DND-41 (cell line): ENCODE measurements around the gene KCNMA1.

Experiments
- ATAC-seq: fragments of 200-7000 bp; cut with Tn5 transposase; 3 replicates; pipeline ENCODE4 v1.9.1; 2021; ENCODE audit warnings: low read depth; ENCODE audit not compliant: insufficient read depth
- DNase-seq: peaks from one replicate; pipeline ENCODE4 v3.0.0-alpha.2; 2020
- H2AFZ ChIP-seq: 2 replicates; pipeline ENCODE4 v1.6.0; 2012; ENCODE audit warnings: low read depth, low read length
- H3K27ac ChIP-seq: 2 replicates; pipeline ENCODE4 v1.5.1; 2012; ENCODE audit warnings: low read length, inconsistent platforms
- H3K27me3 ChIP-seq: fragments of 200-600 bp; sonication (generic); 2 replicates; pipeline ENCODE4 v1.6.0; 2012; ENCODE audit warnings: low read length, mild to moderate bottlenecking, inconsistent platforms; ENCODE audit not compliant: insufficient read depth, poor library complexity
- H3K36me3 ChIP-seq: 2 replicates; pipeline ENCODE4 v1.5.1; 2012; ENCODE audit warnings: low read length, inconsistent platforms; ENCODE audit not compliant: insufficient read depth
- H3K4me1 ChIP-seq: 2 replicates; pipeline ENCODE4 v1.5.1; 2012; ENCODE audit warnings: mild to moderate bottlenecking, low read length; ENCODE audit not compliant: insufficient read depth
- H3K4me2 ChIP-seq: 2 replicates; pipeline ENCODE4 v1.6.0; 2012; ENCODE audit warnings: mild to moderate bottlenecking, moderate library complexity, low read length, inconsistent platforms; ENCODE audit not compliant: insufficient read depth
- H3K4me3 ChIP-seq, 2 experiments: fragments of 200-600 bp in 1 of 2; shearing (Covaris generic) in 1 of 2; 2 replicates each; pipeline ENCODE4 v1.5.1; 2012 to 2016; ENCODE audit warnings: inconsistent platforms in 2 of 2, low read length in 2 of 2, mild to moderate bottlenecking in 2 of 2, low read depth in 1 of 2, moderate library complexity in 1 of 2
- H3K79me2 ChIP-seq: 2 replicates; pipeline ENCODE4 v1.6.0; 2012; ENCODE audit warnings: low read length, inconsistent platforms; ENCODE audit not compliant: insufficient read depth
- H3K9ac ChIP-seq: 2 replicates; pipeline ENCODE4 v1.6.0; 2012; ENCODE audit warnings: low read depth, mild to moderate bottlenecking, inconsistent platforms, low read length, moderate library complexity
- H3K9me3 ChIP-seq: 2 replicates; pipeline ENCODE4 v1.5.1; 2012; ENCODE audit warnings: low read length, moderate library complexity, mild to moderate bottlenecking, inconsistent platforms; ENCODE audit not compliant: insufficient read depth, severe bottlenecking
- H4K20me1 ChIP-seq: 2 replicates; pipeline ENCODE4 v1.6.0; 2012; ENCODE audit warnings: low read length; ENCODE audit not compliant: insufficient read depth
- CTCF ChIP-seq: IDR thresholded peaks from 2 replicates; pipeline ENCODE4 v1.5.1; 2012; ENCODE audit warnings: borderline replicate concordance, low read length, moderate library complexity, mild to moderate bottlenecking; ENCODE audit not compliant: poor library complexity, severe bottlenecking; ENCODE audit errors: extremely low read depth
- EZH2 ChIP-seq: IDR thresholded peaks from 3 replicates; pipeline ENCODE4 v1.6.1; 2012; ENCODE audit warnings: borderline replicate concordance, low read depth, mild to moderate bottlenecking, moderate library complexity, low read length, inconsistent platforms; ENCODE audit not compliant: severe bottlenecking

The KCNMA1 gene

DNA sequence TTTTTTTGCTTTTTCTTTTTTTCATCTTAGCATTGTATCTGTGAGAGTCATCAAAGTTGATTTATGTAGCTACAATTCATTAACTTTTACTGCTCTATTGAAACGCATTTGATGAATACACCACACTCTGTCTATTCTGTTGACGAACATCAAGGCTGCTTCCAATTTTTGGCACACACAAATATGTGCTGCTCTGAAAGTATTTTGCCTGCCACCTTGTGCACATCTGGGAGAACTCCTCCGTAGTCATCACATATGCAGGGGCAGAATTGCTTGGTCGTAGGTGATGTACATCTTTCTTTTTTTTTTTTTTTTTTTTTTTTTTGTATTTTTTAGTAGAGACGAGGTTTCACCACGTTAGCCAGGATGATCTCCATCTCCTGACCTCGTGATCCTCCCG, 796.8 kb downstream of the KCNMA1 start:
- H4K20me1 ChIP-seq: no peaks in the 10 kb centered on the region
- H3K9ac ChIP-seq: no peak overlapping the region
- no peak for DNase-seq
- H3K4me2 ChIP-seq: no peak overlapping the region
- no peaks in the 10 kb centered on the region for H3K27me3 ChIP-seq
- no peak overlapping the region for H3K4me3 ChIP-seq
- no peak overlapping the region for H3K27ac ChIP-seq
- H3K79me2 ChIP-seq: no peaks in the 10 kb centered on the region
- no peaks in the 10 kb centered on the region for H3K4me1 ChIP-seq
- TF ChIP-seq EZH2 (no peak), CTCF (no peak)
- no peak for ATAC-seq
- H2AFZ ChIP-seq: no peak overlapping the region
- no peaks in the 10 kb centered on the region for H3K36me3 ChIP-seq
- no peaks in the 10 kb centered on the region for H3K9me3 ChIP-seq

GRCh38 chr10:76839276-76839675, 798.3 kb downstream of the KCNMA1 start:
- H3K4me2 ChIP-seq: no peak overlapping the region
- H3K36me3 ChIP-seq: no peaks in the 10 kb centered on the region
- ATAC-seq: no peak
- H3K9ac ChIP-seq: no peak overlapping the region
- no peak overlapping the region for H2AFZ ChIP-seq
- no peaks in the 10 kb centered on the region for H3K4me1 ChIP-seq
- TF ChIP-seq CTCF (no peak), EZH2 (no peak)
- H3K9me3 ChIP-seq: no peaks in the 10 kb centered on the region
- no peaks in the 10 kb centered on the region for H3K79me2 ChIP-seq
- H3K4me3 ChIP-seq: no peak overlapping the region
- H3K27me3 ChIP-seq: no peaks in the 10 kb centered on the region
- no peaks in the 10 kb centered on the region for H4K20me1 ChIP-seq
- no peak overlapping the region for H3K27ac ChIP-seq
- no peak for DNase-seq

DNA sequence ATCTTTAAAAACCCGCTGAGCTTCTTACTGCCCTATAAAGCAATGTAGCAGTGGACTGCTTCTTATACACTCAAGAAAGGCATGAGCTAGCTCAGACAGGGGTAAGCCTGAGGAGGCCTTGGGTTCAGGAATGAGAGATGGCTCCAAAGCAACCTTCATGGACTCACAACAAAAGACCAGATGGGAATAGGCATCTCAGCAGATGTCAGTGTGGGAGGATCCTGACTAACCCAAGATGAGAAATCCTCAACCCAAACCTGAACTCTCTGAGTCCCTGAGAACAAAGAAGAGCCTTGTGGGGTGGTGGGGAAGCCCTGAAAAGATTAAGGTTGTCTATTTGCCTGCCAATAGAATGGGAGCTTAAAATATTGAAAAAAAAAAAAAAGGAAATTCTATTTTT, 807.4 kb downstream of the KCNMA1 start:
- TF ChIP-seq CTCF: no peak
- TF ChIP-seq EZH2: no peak
- Histone ChIP-seq H3K9me3 (no peaks in the 10 kb centered on the region), H3K27ac (no peak overlapping the region), H3K27me3 (no peaks in the 10 kb centered on the region), H4K20me1 (no peaks in the 10 kb centered on the region), H3K79me2 (no peaks in the 10 kb centered on the region), H3K36me3 (no peaks in the 10 kb centered on the region), H3K4me2 (no peak overlapping the region), H3K9ac (no peak overlapping the region), H3K4me1 (no peaks in the 10 kb centered on the region), H2AFZ (no peak overlapping the region), H3K4me3 (no peak overlapping the region)
- no peak for ATAC-seq
- DNase-seq: no peak

GRCh38 chr10:76829724-76830123, 807.9 kb downstream of the KCNMA1 start:
- no peaks in the 10 kb centered on the region for H3K4me1 ChIP-seq
- no peak overlapping the region for H3K4me2 ChIP-seq
- no peaks in the 10 kb centered on the region for H3K27me3 ChIP-seq
- H3K4me3 ChIP-seq: no peak overlapping the region
- H3K27ac ChIP-seq: no peak overlapping the region
- DNase-seq (no peak), ATAC-seq (no peak)
- no peak overlapping the region for H2AFZ ChIP-seq
- no peaks in the 10 kb centered on the region for H3K79me2 ChIP-seq
- no peaks in the 10 kb centered on the region for H4K20me1 ChIP-seq
- no peaks in the 10 kb centered on the region for H3K36me3 ChIP-seq
- H3K9me3 ChIP-seq: no peaks in the 10 kb centered on the region
- no peak overlapping the region for H3K9ac ChIP-seq
- TF ChIP-seq EZH2 (no peak), CTCF (no peak)
